Measurements from ENCODE around the gene PTEN.

The PTEN gene

GRCh38 chr10:87918254-87918859 lies 54.9 kb downstream of the PTEN start:
- TF ChIP-seq CTCF (IDR thresholded peaks at IDR 0.05): no peak

- no peak for TF ChIP-seq CTCF (IDR thresholded peaks at IDR 0.05)
Measured at GRCh38 chr10:87920538-87920937, 57.1 kb downstream of the PTEN start.

GRCh38 chr10:87921931-87922688 lies 58.7 kb downstream of the PTEN start:
- TF ChIP-seq CTCF (IDR thresholded peaks at IDR 0.05): no peak

- no peak for TF ChIP-seq CTCF (IDR thresholded peaks at IDR 0.05)
Measured at GRCh38 chr10:87923233-87923632, 59.8 kb downstream of the PTEN start.

- TF ChIP-seq CTCF (IDR thresholded peaks at IDR 0.05): no peak
Measured at GRCh38 chr10:87925570-87925969, 62.1 kb downstream of the PTEN start.

GRCh38 chr10:87927091-87927490 lies 63.7 kb downstream of the PTEN start:
- no peak for TF ChIP-seq CTCF (IDR thresholded peaks at IDR 0.05)

- TF ChIP-seq CTCF (IDR thresholded peaks at IDR 0.05): no peak
Measured at GRCh38 chr10:87928996-87929395, 65.6 kb downstream of the PTEN start.

Data from LNCAP (cell line).